H4 (cell line): ENCODE data around the gene RXRB. TPM values are rescaled to one million over a fixed set of nuclear protein-coding genes. Genes with fewer than 3 reads are reported as not detected.
A peak's percentile ranks its signal among the peaks of the same experiment; 100 is the strongest.
"Not testable (repeated sequence)": the region's sequence is repeated elsewhere in the genome, so short reads cannot be mapped to it uniquely, and the experiment has no call there.

Experiments used
- DNase-seq: peaks from one replicate; pipeline ENCODE4 v3.0.0-alpha.2; 2015; ENCODE audit warnings: low spot score
- total RNA-seq: library from RNA; depleted of rRNA; stranded (reverse); fragments of >200 nt; shearing (Covaris generic); gene quantifications from 2 replicates; pipeline ENCODE4 v1.2.3, GENCODE V29; 2014; rRNA removed

The RXRB gene
- 7.8 and 8.3 TPM in 2 replicates for total RNA-seq

- DNase-seq = peak; percentile 99
These were observed at the start of gene RXRB, which contains the start of gene SLC39A7 for GRCh38 chr6:33200219-33201146. RXRB (minus strand) TSS chr6:33200665; CDS start chr6:33200476, 189 bp downstream. SLC39A7 (plus strand) TSS chr6:33200867; CDS start chr6:33201246, 379 bp downstream.

GRCh38 chr6:33249732-33250630, 49.5 kb upstream of the RXRB start:
- peak; percentile 32 for DNase-seq

DNA sequence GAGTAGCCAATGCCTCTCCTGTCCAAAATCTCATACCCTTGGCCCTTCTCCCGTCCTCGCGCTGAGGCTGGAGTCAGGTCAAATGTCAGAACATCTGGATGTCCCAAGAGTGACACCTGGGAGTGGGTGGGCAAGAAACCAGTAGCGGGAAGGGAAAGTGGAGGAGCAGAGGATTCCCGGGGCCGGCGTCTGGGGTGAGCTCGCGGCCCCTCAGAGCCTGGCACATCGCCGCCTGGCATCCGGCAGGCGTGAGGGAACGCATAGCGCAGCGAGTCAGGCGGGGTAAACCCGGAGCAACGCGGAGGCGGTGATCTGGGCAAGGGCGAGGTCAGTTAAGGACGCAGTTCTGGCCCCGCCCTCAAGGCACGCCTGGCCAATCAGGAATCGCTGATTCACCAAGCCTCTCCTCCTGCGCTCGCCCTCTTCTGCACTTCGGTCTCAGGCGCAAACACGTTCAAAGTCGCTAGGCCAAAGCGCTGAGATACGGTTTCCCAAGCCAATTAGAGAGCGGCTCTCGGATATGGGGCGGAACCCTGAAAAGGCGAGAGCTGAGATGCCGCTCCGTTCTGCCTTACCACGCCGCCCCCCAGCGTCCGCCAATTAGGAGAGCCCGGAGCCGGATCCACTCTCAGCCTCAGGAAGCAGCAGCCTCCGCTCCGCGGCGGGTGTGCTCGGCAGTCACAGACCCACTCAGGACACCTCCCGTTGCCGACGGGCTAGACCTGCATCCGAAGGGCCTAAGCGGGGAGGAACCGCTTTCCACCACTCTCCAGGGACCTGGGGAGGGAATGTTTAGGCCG, 48.7 kb upstream of the RXRB start:
- peak; percentile 99 for DNase-seq

DNA sequence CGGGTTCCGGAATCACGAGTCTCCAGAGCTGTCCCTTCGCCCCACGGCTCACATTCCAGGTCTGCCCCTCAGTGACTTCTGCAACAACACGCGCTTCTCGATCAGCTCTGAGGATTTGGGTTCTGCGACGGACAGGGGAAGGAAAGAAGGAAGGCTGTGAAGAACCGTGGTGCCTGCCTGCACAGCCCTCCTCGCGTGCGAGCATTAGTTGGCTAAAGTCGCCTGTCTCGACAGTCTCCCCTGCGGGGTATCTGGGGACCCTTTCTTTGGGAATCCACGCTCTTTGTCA, 48.1 kb upstream of the RXRB start:
- peak; percentile 46 for DNase-seq

DNA sequence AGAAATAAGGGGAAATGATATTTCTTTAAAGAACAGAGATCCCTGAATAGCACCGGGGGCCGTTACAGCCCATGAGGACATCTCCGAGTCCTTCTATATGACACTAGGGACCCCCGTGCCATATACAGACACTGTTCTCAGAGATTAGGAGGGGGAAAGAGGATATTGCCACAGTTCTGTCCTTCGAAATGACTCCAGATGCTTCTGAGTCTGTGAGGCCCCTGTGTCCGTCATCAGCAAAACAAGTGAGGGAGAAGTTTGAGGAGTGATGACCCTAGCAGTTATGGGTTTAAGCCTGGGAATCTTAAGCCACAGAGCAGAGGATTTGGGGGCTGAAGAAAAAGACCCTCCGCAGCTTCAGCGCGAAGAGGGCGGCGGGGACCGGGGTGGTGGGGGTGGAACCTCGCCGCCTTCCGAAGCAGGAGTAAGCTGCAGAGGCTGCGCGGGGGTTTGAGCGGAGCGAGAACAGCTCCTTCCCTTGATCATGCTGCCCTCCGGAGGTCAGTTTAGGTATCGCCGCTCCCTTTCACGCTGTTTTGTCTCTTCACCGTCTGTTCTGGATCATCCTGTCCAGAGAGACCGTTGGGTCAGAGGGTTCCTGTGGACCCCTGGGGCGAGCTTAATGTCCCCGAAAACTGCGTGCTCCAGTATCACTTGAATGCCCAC, 47.6 kb upstream of the RXRB start:
- DNase-seq = peak; percentile 82

DNA sequence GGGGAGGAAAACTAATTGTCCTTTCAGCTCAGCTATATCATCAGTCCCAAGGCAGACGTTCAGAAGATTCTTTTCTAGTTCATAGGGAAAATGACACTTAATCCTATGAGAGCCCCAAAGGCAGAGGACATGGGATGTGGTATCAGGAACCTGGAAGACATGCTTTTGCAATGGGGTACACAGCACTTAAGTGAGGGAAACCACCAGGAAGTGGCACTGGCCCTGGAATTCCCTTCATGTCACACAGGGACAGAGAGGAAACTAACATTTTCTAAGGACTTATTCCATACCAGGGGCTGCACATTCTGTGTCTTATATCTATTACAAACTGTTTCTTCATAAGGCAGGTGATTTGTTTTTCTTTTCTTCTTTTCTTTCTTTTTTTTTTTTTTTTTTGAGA, 43.0 kb upstream of the RXRB start:
- DNase-seq = no peak

DNA sequence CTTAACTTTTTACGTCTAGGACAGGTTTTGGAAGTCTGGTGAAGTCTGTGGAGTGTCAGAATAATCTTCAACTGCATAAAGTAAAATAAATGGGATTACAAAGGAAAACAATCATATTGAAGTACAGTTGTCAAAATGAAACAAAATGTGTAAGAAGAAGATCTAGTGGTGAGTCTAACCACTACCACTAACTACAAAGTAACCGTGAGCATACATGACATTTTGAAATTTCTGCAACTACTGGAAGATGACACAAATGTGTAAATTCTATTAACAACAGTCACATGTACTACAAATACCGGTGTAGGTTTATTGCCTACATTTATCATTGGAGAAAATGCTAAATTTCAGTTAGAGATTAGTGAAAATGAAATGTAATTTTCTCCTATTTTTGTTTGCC, 41.5 kb upstream of the RXRB start:
- DNase-seq = no peak

GRCh38 chr6:33237741-33238140, 37.3 kb upstream of the RXRB start:
- DNase-seq = no peak

DNA sequence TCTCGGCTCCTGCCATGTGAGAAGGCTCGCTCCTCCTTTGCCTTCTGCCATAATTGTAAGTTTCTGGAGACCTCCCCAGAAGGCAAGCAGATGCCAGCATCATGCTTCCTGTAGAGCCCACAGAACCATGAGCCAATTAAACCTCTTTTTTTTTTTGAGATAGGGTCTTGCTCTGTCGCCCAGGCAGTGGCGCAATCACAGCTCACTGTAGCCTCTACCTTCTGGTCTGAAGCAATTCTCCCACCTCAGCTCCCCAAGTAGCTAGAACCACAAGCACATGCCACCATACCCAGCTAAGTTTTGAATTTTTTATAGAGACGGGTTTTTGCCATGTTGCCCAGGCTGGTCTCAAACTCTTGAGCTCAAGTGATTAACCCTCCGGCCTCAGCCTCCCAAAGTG, 36.4 kb upstream of the RXRB start:
- no peak for DNase-seq

- DNase-seq = no peak
These were observed 35.9 kb upstream of the RXRB start for GRCh38 chr6:33236328-33236727.

- DNase-seq = no peak
These were observed 34.8 kb upstream of the RXRB start for GRCh38 chr6:33235221-33235634.

DNA sequence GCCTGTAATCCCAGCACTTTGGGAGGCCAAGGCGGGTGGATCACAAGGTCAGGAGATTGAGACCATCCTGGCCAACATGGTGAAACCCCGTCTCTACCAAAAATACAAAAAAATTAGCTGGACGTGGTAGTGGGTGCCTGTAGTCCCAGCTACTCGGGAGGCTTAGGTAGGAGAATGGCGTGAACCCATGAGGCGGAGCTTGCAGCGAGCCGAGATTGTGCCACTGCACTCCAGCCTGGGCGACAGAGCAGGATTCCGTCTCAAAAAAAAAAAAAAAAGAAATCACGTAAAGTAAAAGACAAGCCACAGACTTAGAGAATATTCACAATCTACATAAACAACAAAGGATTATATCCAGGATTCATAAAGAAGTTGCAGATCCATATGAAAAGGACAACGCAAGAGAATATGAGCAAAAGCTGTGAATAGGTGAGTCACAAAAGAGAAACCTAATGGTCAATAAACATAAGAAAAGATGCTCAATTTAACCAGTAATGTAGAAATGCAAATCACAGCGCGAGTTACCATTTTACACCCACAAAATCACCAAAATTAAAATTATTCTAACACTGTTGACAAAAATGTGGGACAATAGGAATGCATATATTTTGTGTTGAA, 26.1 kb upstream of the RXRB start:
- DNase-seq = not testable (repeated sequence)

- DNase-seq = no peak
These were observed 17.2 kb upstream of the RXRB start for GRCh38 chr6:33217681-33218080.

GRCh38 chr6:33217246-33217645, 16.8 kb upstream of the RXRB start:
- no peak for DNase-seq

GRCh38 chr6:33216117-33216649, 15.7 kb upstream of the RXRB start:
- no peak for DNase-seq

DNA sequence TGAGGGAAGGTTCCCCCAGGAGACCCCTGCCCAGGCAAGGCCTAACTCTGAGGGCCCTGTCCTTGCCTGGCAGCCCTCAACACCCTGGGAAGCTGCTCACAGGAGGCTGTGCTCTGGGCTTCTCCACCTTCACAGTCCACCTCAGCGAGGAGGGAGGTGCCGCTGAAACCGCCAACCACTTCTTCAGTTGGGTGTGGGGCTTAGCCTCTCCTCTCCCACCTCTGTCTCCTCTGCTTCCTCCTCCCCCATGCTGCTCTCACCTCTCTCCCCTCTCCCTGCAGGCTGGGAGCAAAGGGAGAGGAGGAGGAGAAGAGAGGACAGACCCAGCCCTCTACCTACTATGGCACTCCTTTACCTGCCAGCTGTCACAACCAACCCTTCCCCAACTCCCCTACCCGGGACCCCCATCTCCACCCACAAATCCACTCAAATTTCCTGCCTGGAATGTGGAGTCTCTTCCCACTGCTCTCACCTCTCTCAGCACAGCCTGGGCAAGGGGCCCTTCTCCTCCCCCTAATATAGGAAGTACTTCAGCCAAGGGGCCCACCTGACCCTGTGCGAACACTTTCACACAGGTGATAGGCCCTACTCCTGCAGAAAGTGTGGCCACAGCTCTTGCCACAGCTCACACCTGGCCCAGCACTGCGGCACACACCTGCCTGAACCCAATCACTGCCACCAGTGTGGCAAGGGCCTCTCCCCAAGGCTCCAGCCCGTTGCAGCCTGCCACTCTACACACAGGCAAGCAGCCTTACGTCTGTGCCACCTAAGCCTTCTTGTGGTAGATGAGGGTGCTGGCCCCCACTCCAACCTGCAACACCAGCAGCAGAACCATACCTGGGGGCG, 15.0 kb upstream of the RXRB start:
- DNase-seq = no peak

DNA sequence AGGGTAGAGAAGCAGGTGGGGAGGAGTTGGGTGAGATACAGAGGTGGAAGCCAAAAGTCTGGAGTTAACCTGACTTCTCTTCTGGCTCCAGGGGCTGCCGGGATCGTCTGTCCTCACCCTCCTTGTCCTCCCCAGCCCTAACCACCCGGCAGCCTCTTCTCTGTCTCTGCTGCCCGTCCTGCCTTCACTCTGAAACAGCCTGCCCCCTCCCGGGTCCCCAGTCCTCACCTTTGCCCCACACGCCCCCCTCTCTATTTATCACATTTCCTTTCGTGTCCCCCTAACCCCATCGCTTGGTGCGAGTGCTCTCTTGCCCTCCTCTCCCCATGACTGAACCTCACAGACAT, 13.5 kb upstream of the RXRB start:
- no peak for DNase-seq

- DNase-seq = no peak
These were observed 12.9 kb upstream of the RXRB start for GRCh38 chr6:33213166-33213988.

DNA sequence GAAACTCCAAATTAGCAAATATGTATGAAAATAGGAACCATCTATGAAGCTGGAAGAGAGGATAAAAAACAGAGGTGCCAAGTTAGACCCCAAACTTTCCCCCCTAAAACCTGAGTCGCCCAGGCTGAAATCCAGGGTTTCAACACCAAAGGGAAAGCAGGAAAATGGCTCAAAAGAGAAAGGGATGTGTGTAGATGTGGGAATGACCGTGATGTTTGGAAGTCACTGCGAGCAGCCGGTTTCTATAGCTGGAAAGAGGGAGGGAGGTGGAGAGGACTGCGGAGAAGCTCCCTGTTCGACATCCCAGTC, 12.3 kb upstream of the RXRB start:
- DNase-seq = no peak
